Upper lobe of right lung (tissue), 1 donor: ENCODE measurements around the gene CGNL1. TPM values are rescaled to one million over a fixed set of nuclear protein-coding genes. Genes with fewer than 3 reads are reported as not detected.

Experiments
- ATAC-seq: fragments of 200-7000 bp; cut with Tn5 transposase; one replicate; pipeline ENCODE4 v1.9.1; 2020; ENCODE audit warnings: mild to moderate bottlenecking, moderate library complexity
- DNase-seq: peaks from one replicate; pipeline ENCODE4 v3.0.0-alpha.2; 2020
- H3K27ac ChIP-seq: fragments of 200-600 bp; one replicate; pipeline ENCODE4 v1.8.0; 2022
- H3K27me3 ChIP-seq: fragments of 200-600 bp; one replicate; pipeline ENCODE4 v1.8.0; 2022; ENCODE audit warnings: mild to moderate bottlenecking
- H3K36me3 ChIP-seq: fragments of 200-600 bp; one replicate; pipeline ENCODE4 v1.8.0; 2022
- H3K4me1 ChIP-seq: fragments of 200-600 bp; one replicate; pipeline ENCODE4 v1.8.0; 2022
- H3K4me3 ChIP-seq: fragments of 200-600 bp; one replicate; pipeline ENCODE4 v1.8.0; 2022; ENCODE audit warnings: mild to moderate bottlenecking
- H3K9me3 ChIP-seq: fragments of 200-600 bp; one replicate; pipeline ENCODE4 v1.8.0; 2022
- intact Hi-C: fragments of 100-400 bp; cut with DNase I; formaldehyde crosslinking; loops from one replicate; pipeline ENCODE4 v1.11.0; 2022
- total RNA-seq: library from RNA; stranded (reverse); fragmentation: NEBNext Ultra II Directional; extraction: Animal tissue kit (Norgen Biotek cat#: 25700); gene quantifications from one replicate; pipeline ENCODE4 v1.2.1, GENCODE V29; 2021
- TF ChIP-seq, protein P1 (sequence below): fragments of 200-600 bp; IDR thresholded peaks from one replicate; pipeline ENCODE4 v1.8.0; 2022; ENCODE audit warnings: antibody characterized with exemption
- donor health status: DM: no; HTN: yes; CAD: no; lungs with severe emphysema.

CGNL1 gene
- total RNA-seq, 1 donor from 2014 or later: 54.9 TPM

DNA sequence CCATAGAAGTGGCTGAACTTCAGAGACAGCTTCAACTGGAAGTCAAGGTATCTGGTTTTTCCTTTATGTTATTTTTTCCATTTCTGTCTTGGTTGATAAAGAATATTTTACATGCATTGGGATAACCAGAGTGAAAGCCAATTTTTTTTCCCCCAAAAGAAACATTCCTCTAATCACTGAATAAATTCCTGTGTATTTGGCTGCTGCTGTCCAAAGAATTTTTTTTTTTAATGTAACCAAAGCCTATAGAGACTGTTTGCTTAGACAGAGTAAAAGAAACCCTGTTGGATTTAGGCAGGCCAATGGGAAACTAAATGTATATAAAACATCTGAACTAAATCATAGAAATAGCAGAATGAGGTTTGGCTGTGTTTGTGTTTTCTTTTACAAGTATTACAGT lies 75.2 kb downstream of the CGNL1 start:
- H3K27me3 ChIP-seq: no peaks in the 10 kb centered on the region
- no peaks in the 10 kb centered on the region for H3K4me1 ChIP-seq
- DNase-seq (no peak), ATAC-seq (no peak)
- TF ChIP-seq, protein P1, sequence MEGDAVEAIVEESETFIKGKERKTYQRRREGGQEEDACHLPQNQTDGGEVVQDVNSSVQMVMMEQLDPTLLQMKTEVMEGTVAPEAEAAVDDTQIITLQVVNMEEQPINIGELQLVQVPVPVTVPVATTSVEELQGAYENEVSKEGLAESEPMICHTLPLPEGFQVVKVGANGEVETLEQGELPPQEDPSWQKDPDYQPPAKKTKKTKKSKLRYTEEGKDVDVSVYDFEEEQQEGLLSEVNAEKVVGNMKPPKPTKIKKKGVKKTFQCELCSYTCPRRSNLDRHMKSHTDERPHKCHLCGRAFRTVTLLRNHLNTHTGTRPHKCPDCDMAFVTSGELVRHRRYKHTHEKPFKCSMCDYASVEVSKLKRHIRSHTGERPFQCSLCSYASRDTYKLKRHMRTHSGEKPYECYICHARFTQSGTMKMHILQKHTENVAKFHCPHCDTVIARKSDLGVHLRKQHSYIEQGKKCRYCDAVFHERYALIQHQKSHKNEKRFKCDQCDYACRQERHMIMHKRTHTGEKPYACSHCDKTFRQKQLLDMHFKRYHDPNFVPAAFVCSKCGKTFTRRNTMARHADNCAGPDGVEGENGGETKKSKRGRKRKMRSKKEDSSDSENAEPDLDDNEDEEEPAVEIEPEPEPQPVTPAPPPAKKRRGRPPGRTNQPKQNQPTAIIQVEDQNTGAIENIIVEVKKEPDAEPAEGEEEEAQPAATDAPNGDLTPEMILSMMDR: no peak
- no peak overlapping the region for H3K4me3 ChIP-seq
- no peaks in the 10 kb centered on the region for H3K36me3 ChIP-seq
- intact Hi-C loops: no loop called here
- no peak overlapping the region for H3K27ac ChIP-seq
- H3K9me3 ChIP-seq: no peaks in the 10 kb centered on the region

DNA sequence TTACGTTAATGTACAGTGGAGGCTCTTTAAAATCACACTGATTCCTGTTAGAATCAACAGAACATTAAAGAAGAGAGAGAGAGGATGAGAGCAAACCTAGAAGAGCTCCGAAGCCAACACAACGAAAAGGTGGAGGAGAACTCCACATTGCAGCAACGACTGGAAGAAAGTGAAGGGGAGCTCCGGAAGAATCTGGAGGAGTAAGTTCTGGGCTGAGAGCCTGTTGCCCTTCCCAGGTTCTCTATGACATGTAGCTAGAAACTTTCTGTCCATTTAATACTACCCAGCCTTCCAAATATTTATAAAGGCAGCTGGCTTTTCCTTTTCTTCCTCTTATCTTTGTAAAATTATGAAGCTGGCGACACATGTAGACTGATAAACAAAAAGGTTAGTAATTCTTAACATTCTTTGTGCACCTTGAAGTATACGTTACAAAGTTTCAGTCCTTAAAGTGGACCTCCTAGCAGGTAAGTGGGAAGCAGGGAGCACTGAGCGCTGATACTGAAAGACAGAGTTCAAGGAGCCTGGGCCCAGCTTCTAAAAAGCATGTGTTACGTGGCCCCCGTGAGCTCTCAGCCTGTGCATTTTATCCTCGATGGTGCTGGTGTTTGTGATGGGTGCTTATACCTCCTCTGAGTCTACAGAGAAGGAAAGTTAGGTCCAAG lies 75.9 kb downstream of the CGNL1 start:
- no peak for DNase-seq
- Histone ChIP-seq H3K27me3 (no peaks in the 10 kb centered on the region), H3K4me1 (no peaks in the 10 kb centered on the region), H3K36me3 (no peaks in the 10 kb centered on the region), H3K4me3 (no peak overlapping the region), H3K9me3 (no peaks in the 10 kb centered on the region), H3K27ac (no peak overlapping the region)
- TF ChIP-seq, protein P1: no peak
- peak; percentile 71 for ATAC-seq
- intact Hi-C loops: no loop called here

DNA sequence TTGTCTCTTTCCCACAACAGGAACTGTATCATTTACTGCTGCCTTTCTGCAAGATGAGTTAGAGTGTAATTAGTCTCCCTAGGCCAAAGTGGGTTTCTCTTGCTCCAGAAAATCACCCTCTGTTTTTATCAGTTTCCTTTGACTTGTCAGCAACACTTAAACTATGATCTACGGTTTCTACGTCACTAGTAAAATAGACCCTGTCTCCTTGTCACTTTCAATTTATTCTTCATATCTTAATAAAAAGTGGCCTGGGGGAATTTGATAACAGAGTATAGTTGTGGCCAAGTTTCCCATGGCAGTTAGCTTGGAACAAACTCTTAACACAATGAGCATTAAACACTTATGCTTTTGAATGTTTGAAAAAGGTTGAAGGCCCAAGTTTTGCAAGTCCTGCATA lies 79.6 kb downstream of the CGNL1 start:
- DNase-seq (no peak), ATAC-seq (no peak)
- Histone ChIP-seq H3K4me3 (no peak overlapping the region), H3K27ac (no peak overlapping the region), H3K4me1 (peaks cover 4% of the 10 kb centered on the region), H3K27me3 (no peaks in the 10 kb centered on the region), H3K9me3 (no peaks in the 10 kb centered on the region), H3K36me3 (no peaks in the 10 kb centered on the region)
- intact Hi-C loops: no loop called here
- TF ChIP-seq, protein P1: no peak

DNA sequence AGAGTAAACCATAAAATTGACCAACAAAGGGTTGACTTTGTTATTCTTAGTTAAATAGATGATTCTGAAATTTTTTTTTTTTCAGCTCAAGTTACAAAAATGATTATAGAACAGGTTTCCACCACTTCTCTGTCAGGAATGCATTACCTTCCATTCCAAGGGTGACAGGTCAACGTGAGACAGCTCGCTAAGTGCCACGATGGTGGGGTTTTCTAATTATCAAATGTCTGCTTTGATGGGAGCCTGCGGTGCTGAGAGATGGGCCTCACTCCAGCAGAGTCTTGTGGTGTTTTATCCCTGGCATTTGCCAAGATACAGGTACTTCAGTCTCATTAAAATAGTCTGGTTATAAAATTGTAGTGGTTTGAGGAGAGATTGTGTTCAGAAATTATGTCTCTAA lies 80.3 kb downstream of the CGNL1 start:
- no peaks in the 10 kb centered on the region for H3K9me3 ChIP-seq
- DNase-seq: no peak
- intact Hi-C loops: no loop called here

DNA sequence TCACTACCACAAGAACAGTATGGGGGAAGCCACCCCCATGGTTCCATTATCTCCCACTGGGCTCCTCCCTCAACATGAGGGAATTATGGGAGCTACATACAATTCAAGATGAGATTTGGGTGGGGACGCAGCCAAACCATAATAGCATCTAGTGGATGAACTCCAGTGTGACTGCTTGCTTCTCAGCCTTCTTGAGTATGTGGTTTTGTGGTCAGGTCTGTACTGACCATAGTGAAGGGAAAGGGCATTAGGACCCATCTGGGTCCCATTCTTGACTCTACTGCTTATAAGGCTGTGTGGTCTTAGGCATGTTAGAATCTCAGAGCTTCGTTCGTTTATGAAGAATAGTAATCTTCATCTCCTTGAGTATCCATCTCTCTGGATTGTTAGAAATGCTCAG lies 81.4 kb downstream of the CGNL1 start:
- DNase-seq: no peak
- H3K27me3 ChIP-seq: no peaks in the 10 kb centered on the region
- H3K4me1 ChIP-seq: peaks cover 4% of the 10 kb centered on the region
- no peaks in the 10 kb centered on the region for H3K9me3 ChIP-seq
- intact Hi-C loops: no loop called here
- H3K27ac ChIP-seq: no peak overlapping the region
- no peak for ATAC-seq
- TF ChIP-seq, protein P1: no peak
- no peaks in the 10 kb centered on the region for H3K36me3 ChIP-seq
- H3K4me3 ChIP-seq: no peak overlapping the region

More for the DNA sequence above, 80.3 kb downstream of the CGNL1 start:
- Histone ChIP-seq H3K27me3 (no peaks in the 10 kb centered on the region), H3K36me3 (no peaks in the 10 kb centered on the region), H3K4me1 (peaks cover 4% of the 10 kb centered on the region), H3K4me3 (no peak overlapping the region), H3K27ac (no peak overlapping the region)
- TF ChIP-seq, protein P1: no peak
- no peak for ATAC-seq

DNA sequence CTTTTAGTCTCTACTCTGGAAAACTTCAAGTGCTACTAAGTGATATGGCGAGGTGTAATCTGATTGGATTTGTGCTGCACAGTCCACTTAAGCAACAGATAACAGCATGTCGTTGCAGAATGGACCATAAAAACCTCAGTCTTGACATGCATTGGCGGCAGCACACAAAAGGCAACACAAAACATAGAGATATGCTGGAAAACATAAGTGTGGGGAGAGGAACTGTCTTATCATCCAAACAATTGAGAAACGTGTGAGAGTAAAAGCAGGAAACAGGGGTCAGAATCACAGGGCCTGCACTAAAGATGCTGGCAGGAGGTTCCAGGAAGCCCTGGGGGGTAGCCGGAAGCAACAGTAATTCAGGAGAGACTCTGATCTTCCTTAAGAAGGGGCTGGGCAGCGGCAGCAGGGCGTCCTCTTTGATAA lies 82.1 kb downstream of the CGNL1 start:
- DNase-seq (no peak), ATAC-seq (peak; percentile 56)
- Histone ChIP-seq H3K4me1 (peaks cover 4% of the 10 kb centered on the region), H3K4me3 (no peak overlapping the region), H3K36me3 (no peaks in the 10 kb centered on the region), H3K27ac (no peak overlapping the region), H3K9me3 (no peaks in the 10 kb centered on the region), H3K27me3 (no peaks in the 10 kb centered on the region)
- TF ChIP-seq, protein P1: no peak
- intact Hi-C loops: no loop called here
